Tibial artery (tissue), 4 donors: ENCODE data around the gene SMARCC2.

Source experiments
- DNase-seq, 2 donors: peaks; one replicate each; pipeline ENCODE4 v3.0.0-alpha.2; 2019
- H3K27ac ChIP-seq, 2 donors: fragments of 200-600 bp; sonication (generic) in 1 of 2; 1 replicate in 1 of 2; 2 replicates in 1 of 2; pipeline ENCODE4 v1.5.1; 2018 to 2019; ENCODE audit warnings: mild to moderate bottlenecking in 1 of 2
- H3K27me3 ChIP-seq, 2 donors: fragments of 200-600 bp; sonication (generic) in 1 of 2; one replicate each; pipeline versions ENCODE4 v1.5.1 to v1.6.0; 2016 to 2019
- H3K36me3 ChIP-seq, 3 donors: fragments of 200-600 bp; sonication (generic) in 2 of 3; one replicate each; pipeline ENCODE4 v1.5.1; 2016 to 2019; ENCODE audit warnings: mild to moderate bottlenecking in 2 of 3
- H3K4me1 ChIP-seq, 4 donors: fragments of 200-600 bp; sonication (generic) in 2 of 4; 1 replicate in 3 of 4; 2 replicates in 1 of 4; pipeline ENCODE4 v1.5.1; 2016 to 2019
- H3K4me3 ChIP-seq, 2 donors: fragments of 200-600 bp; sonication (generic) in 1 of 2; 1 replicate in 1 of 2; 2 replicates in 1 of 2; pipeline ENCODE4 v1.5.1; 2018 to 2019; ENCODE audit warnings: mild to moderate bottlenecking in 2 of 2
- H3K9me3 ChIP-seq, 3 donors: fragments of 200-600 bp; sonication (generic) in 1 of 3; one replicate each; pipeline ENCODE4 v1.5.1; 2016 to 2019
- CTCF ChIP-seq, 2 experiments: fragments of 200-600 bp in 1 of 2; fragments of 450-650 bp in 1 of 2; IDR thresholded peaks; one replicate each; pipeline ENCODE4 v1.5.1; 2017 to 2019; ENCODE audit warnings: antibody characterized with exemption in 2 of 2, mild to moderate bottlenecking in 1 of 2, moderate library complexity in 1 of 2
- intact Hi-C: fragments of 100-400 bp; cut with DNase I; formaldehyde crosslinking; loops from one replicate; pipeline ENCODE4 v1.15.0; 2023; ENCODE audit warnings: low total_unique reads

SMARCC2 gene

GRCh38 chr12:56164345-56164729, 24.9 kb downstream of the SMARCC2 start:
- Histone ChIP-seq H3K9me3 (no peaks in the 10 kb centered on the region), H3K4me1 (peaks cover 0 to 35% (median 28%) of the 10 kb centered on the region in 4 donors), H3K27me3 (no peaks in the 10 kb centered on the region), H3K36me3 (peaks cover 80 to 100% (median 99%) of the 10 kb centered on the region in 3 donors), H3K4me3 (no peak overlapping the region), H3K27ac (peak overlapping the region in 1 of 2 donors; percentile 99)
- intact Hi-C loops = loop anchor here (5.0 kb wide), 1 partner anchor 37 kb away; the partner anchor contains the start of gene ESYT1
- DNase-seq = no peak
- no peak for TF ChIP-seq CTCF (IDR thresholded peaks at IDR 0.05)

GRCh38 chr12:56163533-56164344, 25.5 kb downstream of the SMARCC2 start:
- no peak for DNase-seq
- intact Hi-C loops = loop anchor here (5.0 kb wide), 1 partner anchor 36 kb away; the partner anchor contains the start of gene ESYT1
- Histone ChIP-seq H3K27ac (peak overlapping the region; percentile 95 to 99), H3K9me3 (no peaks in the 10 kb centered on the region), H3K36me3 (peaks cover 75 to 98% (median 94%) of the 10 kb centered on the region in 3 donors), H3K4me3 (no peak overlapping the region), H3K27me3 (no peaks in the 10 kb centered on the region), H3K4me1 (peaks cover 0 to 35% (median 28%) of the 10 kb centered on the region in 4 donors)
- TF ChIP-seq CTCF (IDR thresholded peaks at IDR 0.05) = no peak

GRCh38 chr12:56162468-56163290, 26.6 kb downstream of the SMARCC2 start:
- H3K9me3 ChIP-seq = no peaks in the 10 kb centered on the region
- H3K27ac ChIP-seq = peak overlapping the region; percentile 95 to 99
- peaks cover 69 to 87% (median 84%) of the 10 kb centered on the region in 3 donors for H3K36me3 ChIP-seq
- intact Hi-C loops = loop anchor here (5.0 kb wide), 1 partner anchor 35 kb away; the partner anchor contains the start of gene ESYT1
- no peak for TF ChIP-seq CTCF (IDR thresholded peaks at IDR 0.05)
- peaks cover 0 to 35% (median 28%) of the 10 kb centered on the region in 4 donors for H3K4me1 ChIP-seq
- H3K4me3 ChIP-seq = peak overlapping the region in 1 of 2 donors; percentile 77
- no peaks in the 10 kb centered on the region for H3K27me3 ChIP-seq
- no peak for DNase-seq

GRCh38 chr12:56161690-56162351, 27.5 kb downstream of the SMARCC2 start:
- no peak for TF ChIP-seq CTCF (IDR thresholded peaks at IDR 0.05)
- peaks cover 0 to 37% (median 29%) of the 10 kb centered on the region in 4 donors for H3K4me1 ChIP-seq
- intact Hi-C loops = loop anchor here (5.0 kb wide), 1 partner anchor 35 kb away; the partner anchor contains the start of gene ESYT1
- H3K36me3 ChIP-seq = peaks cover 61 to 79% (median 75%) of the 10 kb centered on the region in 3 donors
- peak overlapping the region; percentile 77 to 93 for H3K4me3 ChIP-seq
- H3K27me3 ChIP-seq = no peaks in the 10 kb centered on the region
- DNase-seq = no peak
- peak overlapping the region; percentile 95 to 99 for H3K27ac ChIP-seq
- H3K9me3 ChIP-seq = no peaks in the 10 kb centered on the region
